Activated T-cell treated with anti-CD3 and anti-CD28 coated beads, Interleukin-2, amount 50 U/mL, for 1 hour (primary cell): ENCODE data around the gene ENPP7.

ENCODE experiments used
- DNase-seq: peaks from one replicate; pipeline ENCODE4 v3.0.0-alpha.2; 2020

The ENPP7 gene

GRCh38 chr17:79778504-79779083 is 47.9 kb downstream of the ENPP7 start:
- no peak for DNase-seq

- no peak for DNase-seq
These were observed 48.4 kb downstream of the ENPP7 start for GRCh38 chr17:79779084-79779529.

- no peak for DNase-seq
These were observed 49.1 kb downstream of the ENPP7 start for GRCh38 chr17:79779661-79780365.

GRCh38 chr17:79781012-79781650 is 50.4 kb downstream of the ENPP7 start:
- DNase-seq: no peak

- no peak for DNase-seq
These were observed 51.2 kb downstream of the ENPP7 start for GRCh38 chr17:79781736-79782575.

GRCh38 chr17:79783891-79784290 is 53.1 kb downstream of the ENPP7 start:
- no peak for DNase-seq

GRCh38 chr17:79784353-79785016 is 53.7 kb downstream of the ENPP7 start:
- DNase-seq: no peak

GRCh38 chr17:79785017-79785899 is 54.5 kb downstream of the ENPP7 start:
- no peak for DNase-seq

- no peak for DNase-seq
These were observed 55.4 kb downstream of the ENPP7 start for GRCh38 chr17:79785900-79786810.

- no peak for DNase-seq
These were observed 56.3 kb downstream of the ENPP7 start for GRCh38 chr17:79786930-79787643.

GRCh38 chr17:79788455-79788854 is 57.7 kb downstream of the ENPP7 start:
- DNase-seq: no peak

GRCh38 chr17:79788989-79789942 is 58.5 kb downstream of the ENPP7 start:
- no peak for DNase-seq

- peak; percentile 45 for DNase-seq
These were observed 59.4 kb downstream of the ENPP7 start for GRCh38 chr17:79789943-79790804.

- DNase-seq: peak; percentile 36
These were observed 60.3 kb downstream of the ENPP7 start for GRCh38 chr17:79790805-79791734.

GRCh38 chr17:79791735-79792161 is 61.0 kb downstream of the ENPP7 start:
- DNase-seq: no peak
